ENCODE data around the gene NRG2. TPM values are rescaled to one million over a fixed set of nuclear protein-coding genes. Genes with fewer than 3 reads are reported as not detected.

The NRG2 gene
- total and polyA plus RNA-seq, 9 donors, result 2.6 to 32.6 (median 19.3) TPM

GRCh38 chr5:139976703-139977102 is 66.4 kb downstream of the NRG2 start:
- no peak for TF ChIP-seq POLR2A (IDR thresholded peaks at IDR 0.05)
- no peak for TF ChIP-seq EP300 (IDR thresholded peaks at IDR 0.05)
- TF ChIP-seq CTCF (IDR thresholded peaks at IDR 0.05), result no peak
- 65 to 72% (median 67%) methylated on average over 1 of the region's 1 CpG for WGBS, 3 donors
- H3K4me1 ChIP-seq (ENCODE audit: insufficient read depth), result no peaks in the 10 kb centered on the region
- no peaks in the 10 kb centered on the region for H3K9me3 ChIP-seq
- no peak for DNase-seq
- no peak overlapping the region for H3K27ac ChIP-seq
- H3K4me3 ChIP-seq, result no peak overlapping the region
- no peaks in the 10 kb centered on the region for H3K36me3 ChIP-seq
- no peaks in the 10 kb centered on the region for H3K27me3 ChIP-seq
- intact Hi-C loops (cut with DNase I), result no loop called here

GRCh38 chr5:139975942-139976341 is 67.2 kb downstream of the NRG2 start:
- no peak overlapping the region for H3K27ac ChIP-seq
- no peaks in the 10 kb centered on the region for H3K9me3 ChIP-seq
- H3K4me3 ChIP-seq, result no peak overlapping the region
- TF ChIP-seq CTCF (IDR thresholded peaks at IDR 0.05) (no peak), EP300 (IDR thresholded peaks at IDR 0.05) (no peak), POLR2A (IDR thresholded peaks at IDR 0.05) (no peak)
- no peak for DNase-seq
- no peaks in the 10 kb centered on the region for H3K27me3 ChIP-seq
- no peaks in the 10 kb centered on the region for H3K4me1 ChIP-seq (ENCODE audit: insufficient read depth)
- WGBS, 3 donors, result 52 to 74% (median 73%) methylated on average over 1 of the region's 1 CpG
- intact Hi-C loops (cut with DNase I), result no loop called here
- no peaks in the 10 kb centered on the region for H3K36me3 ChIP-seq

- WGBS, 3 donors, result 90 to 92% (median 92%) methylated on average over 3 of the region's 3 CpGs
- no peak for DNase-seq
- Histone ChIP-seq H3K4me3 (no peak overlapping the region), H3K27ac (no peak overlapping the region), H3K36me3 (no peaks in the 10 kb centered on the region), H3K9me3 (no peaks in the 10 kb centered on the region), H3K4me1 (ENCODE audit: insufficient read depth) (no peaks in the 10 kb centered on the region), H3K27me3 (no peaks in the 10 kb centered on the region)
- intact Hi-C loops (cut with DNase I), result no loop called here
- TF ChIP-seq POLR2A (IDR thresholded peaks at IDR 0.05) (no peak), CTCF (IDR thresholded peaks at IDR 0.05) (no peak), EP300 (IDR thresholded peaks at IDR 0.05) (no peak)
Measured at GRCh38 chr5:139975306-139975705, 67.8 kb downstream of the NRG2 start.

- Histone ChIP-seq H3K4me3 (no peak overlapping the region), H3K9me3 (no peaks in the 10 kb centered on the region), H3K27me3 (no peaks in the 10 kb centered on the region), H3K27ac (no peak overlapping the region), H3K36me3 (no peaks in the 10 kb centered on the region), H3K4me1 (ENCODE audit: insufficient read depth) (no peaks in the 10 kb centered on the region)
- TF ChIP-seq EP300 (IDR thresholded peaks at IDR 0.05), result no peak
- no peak for TF ChIP-seq CTCF (IDR thresholded peaks at IDR 0.05)
- TF ChIP-seq POLR2A (IDR thresholded peaks at IDR 0.05), result no peak
- intact Hi-C loops (cut with DNase I), result no loop called here
- no peak for DNase-seq
- 66 to 72% (median 69%) methylated on average over 6 of the region's 6 CpGs for WGBS, 3 donors
Measured at GRCh38 chr5:139974661-139975060, 68.4 kb downstream of the NRG2 start.

All from ovary (tissue), 9 donors.